Right lobe of liver (tissue), 4 donors: ENCODE results near the gene DNAJC24.

Experiments
- POLR2A ChIP-seq: fragments of 450-650 bp; IDR thresholded peaks from one replicate; pipeline ENCODE4 v1.6.1; 2017; ENCODE audit warnings: antibody characterized with exemption, mild to moderate bottlenecking
- TF ChIP-seq, protein P1 (sequence below), 4 donors: fragments of 200-600 bp in 3 of 4; fragments of 450-650 bp in 1 of 4; IDR thresholded peaks; one replicate each; pipeline versions ENCODE4 v1.5.1 to v1.8.0; 2016 to 2022; ENCODE audit warnings: antibody characterized with exemption in 4 of 4, mild to moderate bottlenecking in 2 of 4
- donor health status: DM: no; HTN: no; CAD: no.
- donor health status: DM: no; HTN: no; CAD: no.
- donor health status: DM: no; HTN: yes; CAD: no.

DNA sequence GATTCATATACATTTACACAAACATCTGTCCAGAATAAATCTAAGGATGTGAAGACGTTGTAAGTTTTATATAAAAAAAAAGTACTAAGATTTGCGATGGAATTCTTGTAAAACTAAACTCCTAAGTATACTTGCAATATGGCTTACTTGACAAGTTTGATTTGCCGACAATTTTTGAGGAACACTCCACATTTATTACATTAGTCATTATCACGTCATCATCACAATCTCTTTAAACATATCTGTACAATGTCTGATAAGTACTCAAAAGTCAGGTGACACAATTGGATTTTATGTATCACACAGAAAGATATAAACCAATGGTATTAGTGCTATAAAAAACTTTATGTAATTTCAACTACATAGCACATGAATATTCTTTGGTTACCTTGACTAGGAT is 109.4 kb downstream of the DNAJC24 start:
- TF ChIP-seq POLR2A: no peak
- TF ChIP-seq, protein P1, sequence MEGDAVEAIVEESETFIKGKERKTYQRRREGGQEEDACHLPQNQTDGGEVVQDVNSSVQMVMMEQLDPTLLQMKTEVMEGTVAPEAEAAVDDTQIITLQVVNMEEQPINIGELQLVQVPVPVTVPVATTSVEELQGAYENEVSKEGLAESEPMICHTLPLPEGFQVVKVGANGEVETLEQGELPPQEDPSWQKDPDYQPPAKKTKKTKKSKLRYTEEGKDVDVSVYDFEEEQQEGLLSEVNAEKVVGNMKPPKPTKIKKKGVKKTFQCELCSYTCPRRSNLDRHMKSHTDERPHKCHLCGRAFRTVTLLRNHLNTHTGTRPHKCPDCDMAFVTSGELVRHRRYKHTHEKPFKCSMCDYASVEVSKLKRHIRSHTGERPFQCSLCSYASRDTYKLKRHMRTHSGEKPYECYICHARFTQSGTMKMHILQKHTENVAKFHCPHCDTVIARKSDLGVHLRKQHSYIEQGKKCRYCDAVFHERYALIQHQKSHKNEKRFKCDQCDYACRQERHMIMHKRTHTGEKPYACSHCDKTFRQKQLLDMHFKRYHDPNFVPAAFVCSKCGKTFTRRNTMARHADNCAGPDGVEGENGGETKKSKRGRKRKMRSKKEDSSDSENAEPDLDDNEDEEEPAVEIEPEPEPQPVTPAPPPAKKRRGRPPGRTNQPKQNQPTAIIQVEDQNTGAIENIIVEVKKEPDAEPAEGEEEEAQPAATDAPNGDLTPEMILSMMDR (IDR thresholded peaks at IDR 0.05): no peak
